Gastroesophageal sphincter (tissue), 4 donors: ENCODE results near the gene LZTS2. TPM values are rescaled to one million over a fixed set of nuclear protein-coding genes. Genes with fewer than 3 reads are reported as not detected.

Experiments
- ATAC-seq: fragments of 150-250 bp; one replicate; pipeline ENCODE4 v1.9.1; 2016; ENCODE audit warnings: mild to moderate bottlenecking, moderate library complexity
- H3K27ac ChIP-seq, 4 donors: fragments of 200-600 bp; sonication (generic) in 3 of 4; 1 replicate in 3 of 4; 2 replicates in 1 of 4; pipeline ENCODE4 v1.5.1; 2016 to 2019
- H3K27me3 ChIP-seq: fragments of 200-600 bp; sonication (generic); one replicate; pipeline ENCODE4 v1.5.1; 2019
- H3K36me3 ChIP-seq, 2 donors: fragments of 200-600 bp; sonication (generic); one replicate each; pipeline ENCODE4 v1.5.1; 2019; ENCODE audit warnings: control low read depth in 1 of 2
- H3K4me1 ChIP-seq, 3 donors: fragments of 200-600 bp; sonication (generic); 1 replicate in 2 of 3; 2 replicates in 1 of 3; pipeline ENCODE4 v1.5.1; 2016 to 2019; ENCODE audit warnings: control low read depth in 2 of 3
- H3K4me3 ChIP-seq, 2 donors: fragments of 200-600 bp; sonication (generic); one replicate each; pipeline ENCODE4 v1.5.1; 2019; ENCODE audit warnings: mild to moderate bottlenecking in 1 of 2, moderate library complexity in 1 of 2
- H3K9me3 ChIP-seq, 3 donors: fragments of 200-600 bp; sonication (generic); one replicate each; pipeline ENCODE4 v1.5.1; 2017 to 2019; ENCODE audit warnings: control low read depth in 2 of 3
- EP300 ChIP-seq: sonication (generic); formaldehyde crosslinking; IDR thresholded peaks from one replicate; pipeline ENCODE4 v1.6.1; 2017; ENCODE audit warnings: antibody characterized with exemption, mild to moderate bottlenecking
- POLR2A ChIP-seq, 2 donors: fragments of 450-650 bp; IDR thresholded peaks; one replicate each; pipeline ENCODE4 v1.6.1; 2017; ENCODE audit warnings: antibody characterized with exemption in 2 of 2, mild to moderate bottlenecking in 2 of 2, moderate library complexity in 1 of 2
- POLR2AphosphoS5 ChIP-seq: sonication (generic); formaldehyde crosslinking; IDR thresholded peaks from one replicate; pipeline ENCODE4 v1.6.1; 2017; ENCODE audit warnings: antibody characterized with exemption
- WGBS, 2 donors: methylation state at CpG; one replicate each; pipeline ENCODE4 v1.1.5; 2018; ENCODE audit warnings: low coverage in 1 of 2; 5-methylcytosine and 5-hydroxymethylcytosine counted together
- total RNA-seq, 4 donors: library from RNA; depleted of rRNA; stranded (reverse); fragments of >200 nt; gene quantifications; one replicate each; pipeline ENCODE4 v1.1.0, GENCODE V29; 2016
- TF ChIP-seq, protein P1 (sequence below), 4 experiments: fragments of 200-600 bp in 2 of 4; fragments of 450-650 bp in 2 of 4; sonication (generic) in 1 of 4; IDR thresholded peaks; one replicate each; pipeline ENCODE4 v1.5.1; 2017 to 2019; ENCODE audit warnings: antibody characterized with exemption in 4 of 4, mild to moderate bottlenecking in 2 of 4, moderate library complexity in 2 of 4

Gene LZTS2
- total RNA-seq, 4 donors from 2014 or later = 134 to 181 (median 141) TPM

DNA sequence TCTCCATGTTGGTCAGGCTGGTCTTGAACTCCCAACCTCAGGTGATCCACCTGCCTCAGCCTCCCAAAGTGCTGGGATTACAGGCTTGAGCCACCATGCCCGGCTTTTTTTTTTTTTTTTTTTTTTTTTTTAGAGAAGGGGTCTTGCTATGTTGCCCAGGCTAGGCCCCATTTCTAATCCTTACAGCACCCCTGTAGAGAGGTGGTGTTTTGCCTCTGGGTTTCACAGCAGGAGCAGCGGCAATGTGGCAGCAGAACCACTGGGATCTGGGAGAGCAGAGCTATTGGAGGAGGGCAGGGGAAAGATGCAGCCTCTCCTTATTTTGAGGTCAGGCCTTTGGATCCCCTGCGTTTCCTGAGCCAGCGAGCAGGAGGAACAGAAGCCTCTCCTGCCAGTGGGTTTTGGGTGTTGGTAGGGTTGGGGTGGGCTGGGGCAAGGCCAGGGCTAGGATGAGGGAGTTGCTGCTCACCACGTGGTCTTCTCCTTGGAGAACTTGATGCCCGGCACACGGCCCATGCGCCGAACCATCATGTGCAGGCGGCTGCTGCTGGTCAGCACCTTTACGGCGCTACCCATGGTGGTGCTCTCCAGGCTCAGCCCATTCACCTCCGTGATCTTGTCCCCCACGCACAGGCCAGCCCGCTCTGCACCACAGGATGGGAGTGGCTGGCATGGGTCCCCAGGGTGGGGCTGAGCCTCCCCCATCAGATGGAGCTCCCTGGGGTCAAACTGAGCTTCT is 23.5 kb downstream of the LZTS2 start:
- Histone ChIP-seq H3K27ac (no peak overlapping the region), H3K9me3 (no peaks in the 10 kb centered on the region), H3K27me3 (peaks cover 29% of the 10 kb centered on the region), H3K4me1 (peaks cover 0 to 12% (median 0%) of the 10 kb centered on the region in 3 donors), H3K36me3 (no peaks in the 10 kb centered on the region), H3K4me3 (no peak overlapping the region)
- no peak for TF ChIP-seq POLR2AphosphoS5
- TF ChIP-seq, protein P1, sequence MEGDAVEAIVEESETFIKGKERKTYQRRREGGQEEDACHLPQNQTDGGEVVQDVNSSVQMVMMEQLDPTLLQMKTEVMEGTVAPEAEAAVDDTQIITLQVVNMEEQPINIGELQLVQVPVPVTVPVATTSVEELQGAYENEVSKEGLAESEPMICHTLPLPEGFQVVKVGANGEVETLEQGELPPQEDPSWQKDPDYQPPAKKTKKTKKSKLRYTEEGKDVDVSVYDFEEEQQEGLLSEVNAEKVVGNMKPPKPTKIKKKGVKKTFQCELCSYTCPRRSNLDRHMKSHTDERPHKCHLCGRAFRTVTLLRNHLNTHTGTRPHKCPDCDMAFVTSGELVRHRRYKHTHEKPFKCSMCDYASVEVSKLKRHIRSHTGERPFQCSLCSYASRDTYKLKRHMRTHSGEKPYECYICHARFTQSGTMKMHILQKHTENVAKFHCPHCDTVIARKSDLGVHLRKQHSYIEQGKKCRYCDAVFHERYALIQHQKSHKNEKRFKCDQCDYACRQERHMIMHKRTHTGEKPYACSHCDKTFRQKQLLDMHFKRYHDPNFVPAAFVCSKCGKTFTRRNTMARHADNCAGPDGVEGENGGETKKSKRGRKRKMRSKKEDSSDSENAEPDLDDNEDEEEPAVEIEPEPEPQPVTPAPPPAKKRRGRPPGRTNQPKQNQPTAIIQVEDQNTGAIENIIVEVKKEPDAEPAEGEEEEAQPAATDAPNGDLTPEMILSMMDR (IDR thresholded peaks at IDR 0.05) = no peak
- no peak for TF ChIP-seq POLR2A (IDR thresholded peaks at IDR 0.05)
- no peak for TF ChIP-seq EP300
- ATAC-seq = no peak
- WGBS, 2 donors = 94% methylated on average over 7 of the region's 15 CpGs; no CpG with 5 or more reads in 1 of the 2 donors

DNA sequence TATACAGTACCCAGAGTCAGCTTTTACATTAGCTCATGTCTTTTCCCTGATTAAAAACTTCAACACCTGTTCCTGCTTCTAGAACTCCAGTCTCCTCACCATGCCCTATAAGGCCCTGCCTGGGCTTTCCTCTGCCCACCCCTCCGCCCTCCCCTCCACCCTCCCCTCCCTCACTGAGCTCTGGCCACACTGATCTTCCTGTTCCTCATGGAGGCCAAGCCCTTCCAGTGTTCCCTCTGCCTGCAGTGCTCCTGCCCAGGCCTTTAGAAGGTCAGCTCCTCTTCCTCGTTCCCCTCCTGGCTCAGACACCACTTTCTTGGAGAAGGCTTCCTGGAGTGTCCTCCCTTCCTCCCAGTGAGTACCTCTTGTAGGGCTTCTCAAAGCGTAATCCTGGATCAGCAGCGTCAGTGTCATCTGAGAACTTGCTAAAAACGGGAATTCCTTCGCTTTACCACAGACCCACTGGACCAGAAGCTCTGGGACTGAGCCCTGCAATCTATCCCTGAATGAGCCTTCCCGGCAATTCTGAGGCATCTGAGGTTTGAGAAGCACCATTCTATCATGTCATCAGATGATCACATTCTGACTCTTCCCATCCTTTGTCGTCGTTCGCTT is 27.6 kb downstream of the LZTS2 start:
- TF ChIP-seq POLR2A (IDR thresholded peaks at IDR 0.05) (no peak), EP300 (no peak), POLR2AphosphoS5 (no peak)
- TF ChIP-seq, protein P1 (IDR thresholded peaks at IDR 0.05) = no peak
- no peak for ATAC-seq
- no peak overlapping the region for H3K4me3 ChIP-seq
- H3K27ac ChIP-seq = no peak overlapping the region
- no peaks in the 10 kb centered on the region for H3K9me3 ChIP-seq
- H3K4me1 ChIP-seq = peaks cover 0 to 10% (median 5%) of the 10 kb centered on the region in 3 donors
- no peaks in the 10 kb centered on the region for H3K36me3 ChIP-seq
- WGBS, 2 donors = 74 to 95% methylated on average over 6 to 9 of the region's 10 CpGs
- H3K27me3 ChIP-seq = no peaks in the 10 kb centered on the region

DNA sequence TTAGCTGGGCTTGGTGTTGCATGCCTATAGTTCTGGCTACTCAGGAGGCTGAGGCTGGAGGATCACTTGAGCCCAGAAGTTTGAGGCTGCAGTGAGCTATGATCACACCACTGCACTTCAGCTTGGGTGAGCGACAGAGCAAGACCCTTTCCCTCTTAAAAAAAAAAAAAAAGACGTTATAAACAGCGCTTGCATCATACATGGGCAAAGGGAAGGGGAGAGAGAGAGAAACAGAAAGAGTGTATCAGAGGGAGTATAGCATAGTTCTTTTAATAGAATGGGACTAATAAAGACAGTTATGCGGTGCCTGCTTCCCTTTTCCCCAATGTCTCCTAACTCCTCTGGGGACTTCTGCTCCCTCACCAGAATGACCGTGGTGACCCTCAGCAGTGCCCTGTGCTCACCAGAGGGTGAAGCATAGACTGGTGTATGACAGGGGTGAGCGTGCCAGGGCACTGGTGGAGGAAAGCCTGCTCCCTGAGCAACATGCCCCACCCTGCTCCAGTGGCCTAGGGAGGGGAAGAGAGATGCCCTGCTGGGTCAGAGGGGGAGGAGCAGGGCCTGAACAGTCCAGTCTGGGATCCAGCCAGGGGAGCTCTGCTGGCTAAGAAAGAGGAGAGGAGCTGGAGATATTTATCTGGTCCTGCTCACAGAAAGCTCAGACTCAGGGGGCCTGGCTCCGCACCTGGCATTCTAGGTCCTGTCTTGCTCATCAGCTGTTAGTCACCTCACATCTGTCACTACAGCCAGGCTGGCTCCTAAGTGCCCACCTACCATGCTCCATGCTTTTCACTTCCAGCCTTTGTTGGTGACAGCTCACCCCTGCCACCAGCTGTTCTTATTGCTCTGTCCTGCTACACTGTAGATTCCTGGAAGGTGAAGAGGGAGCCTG is 29.1 kb downstream of the LZTS2 start:
- H3K9me3 ChIP-seq = no peaks in the 10 kb centered on the region
- H3K27me3 ChIP-seq = no peaks in the 10 kb centered on the region
- TF ChIP-seq POLR2AphosphoS5 = no peak
- no peak for TF ChIP-seq EP300
- TF ChIP-seq, protein P1 (IDR thresholded peaks at IDR 0.05) = no peak
- no peak for TF ChIP-seq POLR2A (IDR thresholded peaks at IDR 0.05)
- H3K4me1 ChIP-seq = peaks cover 0 to 23% (median 12%) of the 10 kb centered on the region in 3 donors
- no peaks in the 10 kb centered on the region for H3K36me3 ChIP-seq
- H3K27ac ChIP-seq = no peak overlapping the region
- no peak for ATAC-seq
- H3K4me3 ChIP-seq = no peak overlapping the region
- WGBS, 2 donors = 53 to 80% methylated on average over 5 of the region's 7 CpGs

DNA sequence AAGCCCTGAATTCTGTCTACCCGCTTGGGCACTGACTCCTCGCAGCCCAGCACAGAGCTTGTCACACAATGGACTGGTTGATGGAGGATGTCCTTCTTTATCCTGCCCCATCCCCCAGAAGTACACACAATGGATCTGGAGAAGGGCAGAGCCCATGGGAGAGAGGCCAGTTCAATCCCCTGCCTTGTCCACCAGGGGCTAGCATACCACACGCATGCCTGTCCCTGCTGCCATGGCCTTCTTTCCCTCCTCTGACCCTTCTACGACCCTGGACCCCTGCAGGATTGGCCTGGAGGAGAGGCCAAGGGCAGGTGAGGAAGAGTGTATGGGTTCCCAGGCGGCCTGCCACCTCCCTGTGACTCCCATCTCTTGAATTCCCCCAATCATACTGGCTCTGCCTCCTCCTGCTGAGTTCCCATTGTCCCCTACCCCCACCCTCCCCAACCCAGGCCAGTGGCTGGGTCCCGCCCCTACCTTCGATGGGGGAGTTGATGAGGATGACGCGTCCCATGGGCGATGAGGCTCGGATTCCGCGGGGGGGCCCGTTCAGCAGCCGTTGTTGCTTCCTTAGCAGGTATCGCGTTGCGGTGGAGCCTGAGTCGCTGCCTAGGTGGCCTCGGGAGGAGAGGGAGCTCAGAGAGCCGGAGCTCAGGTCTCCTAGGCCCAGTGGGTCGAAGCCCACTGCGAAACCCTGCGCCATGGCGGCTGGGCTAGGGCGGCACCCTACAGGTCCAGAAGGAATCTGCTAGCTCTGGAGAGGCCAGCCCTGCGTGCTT is 30.1 kb downstream of the LZTS2 start:
- no peak overlapping the region for H3K4me3 ChIP-seq
- no peak for ATAC-seq
- TF ChIP-seq POLR2A (IDR thresholded peaks at IDR 0.05) (no peak), POLR2AphosphoS5 (no peak), EP300 (no peak)
- TF ChIP-seq, protein P1 (IDR thresholded peaks at IDR 0.05) = no peak
- peaks cover 0 to 28% (median 12%) of the 10 kb centered on the region in 3 donors for H3K4me1 ChIP-seq
- no peak overlapping the region for H3K27ac ChIP-seq
- H3K27me3 ChIP-seq = no peaks in the 10 kb centered on the region
- WGBS, 2 donors = 80 to 83% methylated on average over 1 of the region's 27 CpGs
- no peaks in the 10 kb centered on the region for H3K9me3 ChIP-seq
- peaks cover 0 to 2% of the 10 kb centered on the region in 2 donors for H3K36me3 ChIP-seq
